Measurements from ENCODE around the gene FOXP1. TPM values are rescaled to one million over a fixed set of nuclear protein-coding genes. Genes with fewer than 3 reads are reported as not detected.
A peak's percentile ranks its signal among the peaks of the same experiment; 100 is the strongest.

Gene FOXP1
- total and polyA plus RNA-seq, 2 of the 13 experiments (the other 11 are each of a cell fraction or from before 2014, with no cell fraction given), result 40.4 to 59.0 TPM

GRCh38 chr3:71582612-71583565 lies 639 bp downstream of the FOXP1 start (continued):
- peak; percentile 68 for TF ChIP-seq ZFX (CRISPR knock-in tag; IDR thresholded peaks at IDR 0.05; ENCODE audit: low read depth)
- no peak for TF ChIP-seq ZNF691 (CRISPR knock-in tag; IDR thresholded peaks at IDR 0.05; ENCODE audit: borderline replicate concordance, low read depth)
- TF ChIP-seq ZNF879 (CRISPR knock-in tag; IDR thresholded peaks at IDR 0.05), result 0 out of 2 replicates have a peak, but pooled peaks have one; percentile 10
- TF ChIP-seq FOXA1 (IDR thresholded peaks at IDR 0.05), result no peak
- peak; percentile 46; the same call in 1 of the 2 replicates for TF ChIP-seq FOXA1 (CRISPR knock-in tag; IDR thresholded peaks at IDR 0.05)
- no peak for TF ChIP-seq GMEB2 (CRISPR knock-in tag; IDR thresholded peaks at IDR 0.05; ENCODE audit: low read depth)
- TF ChIP-seq ZNF761 (CRISPR knock-in tag; conservative IDR thresholded peaks at IDR 0.05), result no peak
- peak; percentile 91 for TF ChIP-seq RBFOX2 (IDR thresholded peaks at IDR 0.05; ENCODE audit: low read depth, low read length)
- peak; percentile 47 for TF ChIP-seq ASH2L (IDR thresholded peaks at IDR 0.05; ENCODE audit: insufficient read length, low read depth, low read length)
- TF ChIP-seq MTF2 (CRISPR knock-in tag; IDR thresholded peaks at IDR 0.05; ENCODE audit: borderline replicate concordance), result 0 out of 2 replicates have a peak, but pooled peaks have one; percentile 21
- no peak for TF ChIP-seq NFYC (CRISPR knock-in tag; IDR thresholded peaks at IDR 0.05)
- TF ChIP-seq ZNF331 (CRISPR knock-in tag; IDR thresholded peaks at IDR 0.05), result no peak
- TF ChIP-seq ZNF543 (CRISPR knock-in tag; IDR thresholded peaks at IDR 0.05), result no peak
- no peak for TF ChIP-seq ZNF337 (CRISPR knock-in tag; IDR thresholded peaks at IDR 0.05; ENCODE audit: borderline replicate concordance, low read depth)
- TF ChIP-seq ZFP62 (CRISPR knock-in tag; IDR thresholded peaks at IDR 0.05), result no peak
- peak; percentile 61; the same call in 1 of the 2 replicates for TF ChIP-seq ESRRA (CRISPR knock-in tag; IDR thresholded peaks at IDR 0.05; ENCODE audit: low read depth)
- peak; percentile 18; the same call in 1 of the 2 replicates for TF ChIP-seq KLF6 (CRISPR knock-in tag; IDR thresholded peaks at IDR 0.05)
- TF ChIP-seq ZNF256 (CRISPR knock-in tag; conservative IDR thresholded peaks at IDR 0.05), result no peak
- no peak for TF ChIP-seq ZNF343 (CRISPR knock-in tag; IDR thresholded peaks at IDR 0.05)
- no peak for TF ChIP-seq NFATC3 (CRISPR knock-in tag; IDR thresholded peaks at IDR 0.05)
- TF ChIP-seq ZBTB34 (CRISPR knock-in tag; IDR thresholded peaks at IDR 0.05), result no peak
- no peak for TF ChIP-seq YEATS2 (CRISPR knock-in tag; IDR thresholded peaks at IDR 0.05; ENCODE audit: borderline replicate concordance)
- peak; percentile 46; the same call in 1 of the 2 replicates for TF ChIP-seq ZNF329 (CRISPR knock-in tag; IDR thresholded peaks at IDR 0.05; ENCODE audit: low read depth)
- TF ChIP-seq ZNF207 (IDR thresholded peaks at IDR 0.05; ENCODE audit: borderline replicate concordance), result no peak
- no peak for TF ChIP-seq MAFG (CRISPR knock-in tag; IDR thresholded peaks at IDR 0.05)
- TF ChIP-seq HBP1 (CRISPR knock-in tag; IDR thresholded peaks at IDR 0.05; ENCODE audit: low read depth), result no peak
